Measurements from ENCODE around the gene CHRNG.

The CHRNG gene

GRCh38 chr2:232539298-232540231, at the start of gene CHRNG:
Gene CHRNG (plus strand): TSS chr2:232539692. CDS start chr2:232539748, 56 bp downstream.
- DNase-seq (ENCODE audit: low read depth in 2 of 2) = no peak

GRCh38 chr2:232490221-232491138, 49.0 kb upstream of the CHRNG start:
- no peak for DNase-seq (ENCODE audit: low read depth in 2 of 2)

GRCh38 chr2:232491139-232491780, 48.2 kb upstream of the CHRNG start:
- no peak for DNase-seq (ENCODE audit: low read depth in 2 of 2)

GRCh38 chr2:232492236-232492848, 47.1 kb upstream of the CHRNG start:
- DNase-seq (ENCODE audit: low read depth in 2 of 2) = no peak

GRCh38 chr2:232492963-232493700, 46.4 kb upstream of the CHRNG start:
- no peak for DNase-seq (ENCODE audit: low read depth in 2 of 2)

GRCh38 chr2:232493701-232494474, 45.6 kb upstream of the CHRNG start:
- no peak for DNase-seq (ENCODE audit: low read depth in 2 of 2)

GRCh38 chr2:232494542-232494941, 45.0 kb upstream of the CHRNG start:
- no peak for DNase-seq (ENCODE audit: low read depth in 2 of 2)

GRCh38 chr2:232495292-232495691, 44.2 kb upstream of the CHRNG start:
- DNase-seq (ENCODE audit: low read depth in 2 of 2) = no peak

GRCh38 chr2:232496501-232497270, 42.8 kb upstream of the CHRNG start:
- no peak for DNase-seq (ENCODE audit: low read depth in 2 of 2)

- no peak for DNase-seq (ENCODE audit: low read depth in 2 of 2)
These were observed 42.1 kb upstream of the CHRNG start for GRCh38 chr2:232497348-232497747.

- DNase-seq (ENCODE audit: low read depth in 2 of 2) = no peak
These were observed 41.0 kb upstream of the CHRNG start for GRCh38 chr2:232498452-232498851.

GRCh38 chr2:232501331-232501771, 38.1 kb upstream of the CHRNG start:
- no peak for DNase-seq (ENCODE audit: low read depth in 2 of 2)

GRCh38 chr2:232501794-232502390, 37.6 kb upstream of the CHRNG start:
- no peak for DNase-seq (ENCODE audit: low read depth in 2 of 2)

GRCh38 chr2:232502511-232502910, 37.0 kb upstream of the CHRNG start:
- no peak for DNase-seq (ENCODE audit: low read depth in 2 of 2)

- DNase-seq (ENCODE audit: low read depth in 2 of 2) = no peak
These were observed 36.3 kb upstream of the CHRNG start for GRCh38 chr2:232502911-232503808.

- DNase-seq (ENCODE audit: low read depth in 2 of 2) = no peak
These were observed 35.6 kb upstream of the CHRNG start for GRCh38 chr2:232503809-232504323.

GRCh38 chr2:232504438-232504837, 35.1 kb upstream of the CHRNG start:
- no peak for DNase-seq (ENCODE audit: low read depth in 2 of 2)

Measured in stimulated activated CD4-positive, alpha-beta T cell treated with anti-CD3 and anti-CD28 coated beads, Interleukin-1b, Interleukin-23, amount 100 ng/mL, for 1 hour (primary cell).